ENCODE measurements around the gene SLC38A10. TPM values are rescaled to one million over a fixed set of nuclear protein-coding genes. Genes with fewer than 3 reads are reported as not detected.

Gene SLC38A10
- total and polyA plus RNA-seq, 2 of the 4 experiments (the other 2 are of a cell fraction) = 12.7 to 46.7 TPM

GRCh38 chr17:81302861-81303333 lies 7.8 kb upstream of the SLC38A10 start:
- no peaks in the 10 kb centered on the region for H3K9me3 ChIP-seq (ENCODE audit: control insufficient read depth, insufficient read depth, low read length)
- no peak overlapping the region for H3K56ac ChIP-seq (ENCODE audit: extremely low read depth, insufficient read depth, low read length)
- no peak overlapping the region for H2AK5ac ChIP-seq (ENCODE audit: low read depth, low read length)
- intact Hi-C loops (cut with micrococcal nuclease) = no loop called here
- H3K36me3 ChIP-seq (ENCODE audit: control insufficient read depth, insufficient read depth, low read length) = no peaks in the 10 kb centered on the region
- H2AFZ ChIP-seq (replicated peaks; ENCODE audit: low read length, poor library complexity) = no peak overlapping the region
- dilution Hi-C loops (cut with HindIII; ENCODE audit: low sequenced_read_pairs, unreplicated experiment) = no loop called here
- no peak overlapping the region for H2BK20ac ChIP-seq (ENCODE audit: low read depth, low read length)
- no peaks in the 10 kb centered on the region for H3K79me1 ChIP-seq (ENCODE audit: low read depth in 1 of 2, low read length in 2 of 2)
- H2AK9ac ChIP-seq (replicated peaks; ENCODE audit: low read depth, low read length, poor library complexity) = no peak overlapping the region
- no peak for TF ChIP-seq CEBPB (IDR thresholded peaks at IDR 0.05; ENCODE audit: low read depth, low read length)
- TF ChIP-seq MAZ (IDR thresholded peaks at IDR 0.05; ENCODE audit: borderline replicate concordance, low read depth, low read length) = no peak
- no peak for TF ChIP-seq CTCF (conservative IDR thresholded peaks at IDR 0.05; ENCODE audit: low read depth, low read length)
- no peak for TF ChIP-seq BHLHE40 (IDR thresholded peaks at IDR 0.05; ENCODE audit: low read depth, low read length)
- no peak for TF ChIP-seq ELK1 (IDR thresholded peaks at IDR 0.05; ENCODE audit: borderline replicate concordance, low read depth, low read length)
- no peak for TF ChIP-seq CHD1 (IDR thresholded peaks at IDR 0.05; ENCODE audit: low read depth, low read length)
- TF ChIP-seq POLR2A (IDR thresholded peaks at IDR 0.05; ENCODE audit: low read depth, low read length) = no peak
- no peak for TF ChIP-seq MXI1 (IDR thresholded peaks at IDR 0.05; ENCODE audit: borderline replicate concordance, low read depth, low read length)
- TF ChIP-seq MAFK (IDR thresholded peaks at IDR 0.05; ENCODE audit: low read depth, low read length) = no peak
- CTCF ChIA-PET = no interaction called here
- H3K18ac ChIP-seq (ENCODE audit: low read depth, low read length) = no peak overlapping the region
- H3K23ac ChIP-seq (ENCODE audit: low read depth, low read length) = no peak overlapping the region
- no peak overlapping the region for H2BK120ac ChIP-seq (ENCODE audit: low read depth, low read length)
- no peak overlapping the region for H4K5ac ChIP-seq (ENCODE audit: low read depth, low read length)
- H3K27me3 ChIP-seq (ENCODE audit: control insufficient read depth, insufficient read depth, low read length) = no peaks in the 10 kb centered on the region; the same call in 1 of the 2 replicates
- no TSS peak for BruUV-seq (replicated peaks)
- H4K8ac ChIP-seq (ENCODE audit: low read depth in 2 of 2, low read length in 2 of 2) = no peak overlapping the region
- WGBS, 2 experiments (ENCODE audit: extremely low coverage in 2 of 2, insufficient read length in 1 of 2) = 76% methylated on average over 8 of the region's 15 CpGs; no CpG with 5 or more reads in 1 of the 2 experiments
- no peak overlapping the region for H3K4ac ChIP-seq (ENCODE audit: low read depth, low read length)
- ATAC-seq (ENCODE audit: low read depth) (no peak), DNase-seq (no peak)
- no peak overlapping the region for H3K9ac ChIP-seq (ENCODE audit: low read depth, low read length)
- H3K9me1 ChIP-seq (ENCODE audit: insufficient read depth, low read length) = peaks cover 7% of the 10 kb centered on the region
- no peaks in the 10 kb centered on the region for H3K4me1 ChIP-seq (ENCODE audit: control insufficient read depth, insufficient read depth, low read length)
- no peak overlapping the region for H3K27ac ChIP-seq (ENCODE audit: insufficient read depth, low read length)
- no peak overlapping the region for H2BK5ac ChIP-seq (ENCODE audit: low read depth, low read length, poor library complexity, severe bottlenecking)
- in situ Hi-C loops (cut with MboI; ENCODE audit: low sequenced_read_pairs) = no loop called here
- no peaks in the 10 kb centered on the region for H4K20me1 ChIP-seq (ENCODE audit: insufficient read depth, low read length)
- no peak overlapping the region for H3K14ac ChIP-seq (replicated peaks; ENCODE audit: low read depth, low read length)
- no peak overlapping the region for H3K4me3 ChIP-seq (ENCODE audit: insufficient read depth, low read depth, low read length)
- no peak overlapping the region for H3K4me2 ChIP-seq (ENCODE audit: low read depth, low read length)
- H2BK15ac ChIP-seq (ENCODE audit: low read depth, low read length) = no peak overlapping the region
- no peak overlapping the region for H4K91ac ChIP-seq (ENCODE audit: insufficient read depth, low read depth, low read length)
- POLR2A ChIA-PET (ENCODE audit: unreplicated experiment) = no interaction called here

Measured in IMR-90 (cell line).